Activated CD8-positive, alpha-beta memory T cell treated with anti-CD3 and anti-CD28 coated beads for 24 hours (primary cell): Measurements from ENCODE around the gene MYOD1.

Source experiments
- DNase-seq: peaks from one replicate; pipeline ENCODE4 v3.0.0-alpha.2; 2020

MYOD1 gene

GRCh38 chr11:17703951-17704350 lies 15.4 kb upstream of the MYOD1 start:
- DNase-seq: no peak

DNA sequence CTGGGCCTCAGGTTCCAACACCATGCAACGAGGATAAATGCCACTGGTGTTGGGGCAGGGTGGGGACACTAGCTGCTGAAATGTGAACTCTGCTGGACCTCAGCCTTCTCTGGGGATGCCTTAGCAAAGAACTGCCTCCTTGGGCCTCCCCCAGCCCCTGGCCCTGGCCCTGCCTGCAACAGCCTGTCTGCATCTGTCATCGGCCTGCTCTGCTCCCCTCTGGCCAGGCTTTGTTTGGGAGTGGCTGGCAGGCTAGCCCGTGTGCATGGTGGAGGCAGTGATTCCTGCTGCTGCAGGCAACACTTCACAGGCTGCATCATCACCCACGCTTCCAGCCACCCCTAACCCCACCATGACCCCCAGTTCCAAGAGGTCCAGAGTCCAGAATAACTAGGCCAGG lies 11.5 kb upstream of the MYOD1 start:
- no peak for DNase-seq

- no peak for DNase-seq
Observed at GRCh38 chr11:17711836-17712235, 7.5 kb upstream of the MYOD1 start.

DNA sequence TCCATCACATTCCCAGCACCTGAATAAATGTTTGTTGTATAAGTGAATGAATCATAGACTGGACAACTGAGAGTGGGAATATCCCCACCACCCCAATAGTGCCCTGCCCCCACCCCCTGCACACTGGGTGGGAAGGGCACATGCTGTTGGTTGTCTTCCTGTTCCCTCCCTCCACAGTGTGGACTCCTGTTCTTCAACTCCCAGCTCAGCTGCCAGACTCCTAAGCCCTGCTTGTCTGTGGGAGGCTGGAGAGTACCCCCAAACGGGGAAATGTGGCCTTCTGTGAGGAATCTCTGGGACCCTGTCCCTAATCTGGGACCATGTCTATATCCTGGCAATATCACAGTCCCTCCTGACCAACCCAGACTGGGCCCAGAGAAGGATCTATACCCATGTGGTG lies 5.5 kb upstream of the MYOD1 start:
- no peak for DNase-seq

- no peak for DNase-seq
Observed at GRCh38 chr11:17714356-17714854, 5.0 kb upstream of the MYOD1 start.

- no peak for DNase-seq
Observed at GRCh38 chr11:17714870-17715269, 4.5 kb upstream of the MYOD1 start.

DNA sequence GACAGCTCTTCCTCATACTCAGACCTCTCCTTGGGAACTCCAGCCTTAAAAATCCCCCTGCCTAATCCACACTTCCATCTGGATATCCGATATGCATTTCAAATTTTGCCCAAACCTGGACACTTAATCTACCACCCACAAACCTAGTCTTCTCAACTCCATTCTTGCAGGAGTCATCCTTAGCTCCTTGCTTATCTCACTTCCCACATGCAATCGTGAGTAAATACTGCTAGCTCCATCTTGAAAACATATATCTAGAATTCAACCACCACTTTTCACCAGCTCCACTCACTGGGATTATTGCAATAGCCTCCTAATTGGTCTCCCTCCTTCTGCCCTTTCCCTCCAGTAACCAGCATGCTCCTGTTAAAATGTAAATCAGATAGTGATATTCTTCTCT lies 2.6 kb upstream of the MYOD1 start:
- DNase-seq: no peak

GRCh38 chr11:17718015-17718414 lies 1.4 kb upstream of the MYOD1 start:
- DNase-seq: no peak

DNA sequence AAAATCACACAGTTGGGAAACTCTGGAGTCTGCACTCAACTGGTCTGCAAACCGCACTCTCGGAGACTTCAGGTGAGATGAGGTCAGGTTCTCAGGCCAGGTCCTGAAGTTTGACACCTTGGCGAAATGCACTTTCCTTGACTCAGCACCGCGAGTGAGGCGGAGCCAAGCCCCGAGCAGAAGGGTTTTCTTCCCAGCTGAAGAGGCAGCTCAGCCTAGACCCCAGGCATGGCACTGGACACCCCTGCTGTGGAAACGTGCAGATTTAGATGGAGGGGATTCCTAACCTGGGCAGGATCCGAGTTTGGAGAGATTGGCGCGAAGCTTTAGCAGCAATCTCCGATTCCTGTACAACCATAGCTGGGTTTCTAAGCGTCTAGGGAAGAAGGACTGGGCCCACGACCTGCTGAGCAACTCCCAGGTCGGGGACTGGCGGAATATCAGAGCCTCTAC lies 835 bp upstream of the MYOD1 start:
- DNase-seq: no peak

GRCh38 chr11:17719938-17720795 lies 796 bp downstream of the MYOD1 start:
- no peak for DNase-seq

DNA sequence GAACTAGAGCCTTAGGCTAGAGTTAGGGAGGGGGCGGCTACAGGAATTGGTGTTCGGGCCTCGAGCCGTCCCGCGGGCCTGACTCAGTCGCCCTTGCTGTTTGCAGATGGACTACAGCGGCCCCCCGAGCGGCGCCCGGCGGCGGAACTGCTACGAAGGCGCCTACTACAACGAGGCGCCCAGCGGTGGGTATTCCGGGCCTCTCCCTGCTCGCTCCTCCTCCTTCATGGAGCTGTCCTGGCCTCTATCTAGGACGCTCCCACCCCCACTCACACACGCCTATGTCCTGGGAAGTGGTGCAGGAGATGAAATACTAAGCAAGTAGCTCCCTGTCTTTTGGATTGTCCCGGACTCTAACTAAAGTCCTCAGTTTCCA lies 1.4 kb downstream of the MYOD1 start:
- no peak for DNase-seq

DNA sequence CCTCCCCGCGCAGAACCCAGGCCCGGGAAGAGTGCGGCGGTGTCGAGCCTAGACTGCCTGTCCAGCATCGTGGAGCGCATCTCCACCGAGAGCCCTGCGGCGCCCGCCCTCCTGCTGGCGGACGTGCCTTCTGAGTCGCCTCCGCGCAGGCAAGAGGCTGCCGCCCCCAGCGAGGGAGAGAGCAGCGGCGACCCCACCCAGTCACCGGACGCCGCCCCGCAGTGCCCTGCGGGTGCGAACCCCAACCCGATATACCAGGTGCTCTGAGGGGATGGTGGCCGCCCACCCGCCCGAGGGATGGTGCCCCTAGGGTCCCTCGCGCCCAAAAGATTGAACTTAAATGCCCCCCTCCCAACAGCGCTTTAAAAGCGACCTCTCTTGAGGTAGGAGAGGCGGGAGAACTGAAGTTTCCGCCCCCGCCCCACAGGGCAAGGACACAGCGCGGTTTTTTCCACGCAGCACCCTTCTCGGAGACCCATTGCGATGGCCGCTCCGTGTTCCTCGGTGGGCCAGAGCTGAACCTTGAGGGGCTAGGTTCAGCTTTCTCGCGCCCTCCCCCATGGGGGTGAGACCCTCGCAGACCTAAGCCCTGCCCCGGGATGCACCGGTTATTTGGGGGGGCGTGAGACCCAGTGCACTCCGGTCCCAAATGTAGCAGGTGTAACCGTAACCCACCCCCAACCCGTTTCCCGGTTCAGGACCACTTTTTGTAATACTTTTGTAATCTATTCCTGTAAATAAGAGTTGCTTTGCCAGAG lies 2.0 kb downstream of the MYOD1 start:
- DNase-seq: no peak

- DNase-seq: no peak
Observed at GRCh38 chr11:17722000-17722643, 2.8 kb downstream of the MYOD1 start.

GRCh38 chr11:17724020-17724908 lies 4.9 kb downstream of the MYOD1 start:
- DNase-seq: no peak

- no peak for DNase-seq
Observed at GRCh38 chr11:17725174-17725573, 5.8 kb downstream of the MYOD1 start.

DNA sequence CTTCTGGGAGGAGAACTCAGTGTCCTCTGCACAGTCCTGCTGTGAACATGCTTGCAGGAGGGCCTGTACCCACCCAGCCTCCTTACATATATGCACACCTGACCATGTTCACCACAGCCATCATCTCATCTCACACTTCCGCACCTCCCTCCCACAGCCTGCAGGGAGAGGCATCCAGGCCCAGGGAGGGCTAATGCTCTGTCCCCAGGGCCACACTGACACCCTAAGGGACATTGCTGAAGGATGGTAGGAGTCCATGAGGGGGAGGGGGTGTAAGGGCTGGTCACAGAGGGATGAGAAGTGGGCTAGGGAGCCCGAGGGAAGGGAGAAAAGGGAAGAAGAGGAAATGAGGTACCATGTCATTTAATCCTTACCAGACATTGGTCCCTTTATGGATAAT lies 10.8 kb downstream of the MYOD1 start:
- DNase-seq: no peak

DNA sequence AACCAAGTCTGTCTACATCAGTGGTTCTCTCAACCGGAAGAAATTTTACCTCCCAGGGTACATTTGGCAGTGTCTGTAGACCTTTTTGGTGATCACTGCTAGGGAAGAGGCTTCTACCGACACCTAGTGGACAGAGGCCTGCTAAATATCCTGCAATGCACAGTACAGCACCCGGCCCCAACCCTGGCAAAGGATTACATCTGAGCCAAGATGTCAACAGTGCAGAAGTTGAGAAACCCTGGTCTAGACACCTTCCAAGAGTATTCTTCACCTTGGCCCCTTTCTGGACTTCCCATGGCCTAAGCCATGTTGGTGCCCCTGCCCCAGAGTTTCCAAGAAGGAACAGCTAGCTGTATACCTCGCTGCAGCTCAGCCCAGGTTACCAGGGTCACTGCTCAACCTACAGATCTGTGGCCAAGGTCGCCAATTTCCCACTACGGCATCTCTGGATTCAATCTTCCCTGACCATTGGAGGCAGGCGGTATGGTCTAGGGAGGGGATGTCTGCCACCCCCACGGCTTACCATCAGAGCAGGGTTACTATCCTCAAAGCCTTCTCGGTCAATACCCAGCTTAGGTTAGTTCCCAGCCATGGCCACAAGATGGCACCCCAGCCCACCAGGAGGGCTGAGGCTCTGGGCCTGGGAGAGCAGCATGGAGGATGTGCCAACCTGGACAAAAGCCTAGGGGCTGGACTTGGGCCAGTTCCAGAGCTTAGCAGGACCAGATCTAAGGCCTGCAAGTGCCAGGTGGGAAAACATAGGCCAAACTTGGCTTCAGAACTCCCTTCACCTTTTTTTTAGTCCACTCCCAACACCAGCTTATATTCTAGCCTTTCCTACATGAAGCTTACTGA lies 11.5 kb downstream of the MYOD1 start:
- peak; percentile 87 for DNase-seq

DNA sequence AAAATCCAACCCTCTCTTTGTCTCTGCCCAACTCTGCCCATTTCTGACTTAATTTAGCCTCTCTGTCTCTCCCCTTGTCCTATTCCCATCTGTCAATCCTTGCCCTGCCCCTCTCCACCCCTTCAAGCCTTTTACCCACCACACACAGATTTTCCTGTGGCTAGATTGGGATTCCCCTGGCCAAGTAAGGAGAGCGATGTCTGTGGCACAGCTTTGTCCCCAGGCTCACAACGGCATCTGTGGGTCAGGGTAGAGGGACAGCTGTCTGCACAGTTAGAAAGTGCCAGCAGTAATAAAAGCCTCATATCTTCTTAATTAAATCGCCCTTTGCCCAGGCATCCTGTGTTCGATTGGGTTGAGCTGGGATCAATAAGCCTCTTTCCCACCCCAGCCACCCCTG lies 13.9 kb downstream of the MYOD1 start:
- DNase-seq: no peak

- no peak for DNase-seq
Observed at GRCh38 chr11:17734418-17734911, 15.1 kb downstream of the MYOD1 start, which contains the start of gene KCNC1. Gene KCNC1 (plus strand): TSS chr11:17734781. CDS start chr11:17736003, 1,222 bp downstream.

DNA sequence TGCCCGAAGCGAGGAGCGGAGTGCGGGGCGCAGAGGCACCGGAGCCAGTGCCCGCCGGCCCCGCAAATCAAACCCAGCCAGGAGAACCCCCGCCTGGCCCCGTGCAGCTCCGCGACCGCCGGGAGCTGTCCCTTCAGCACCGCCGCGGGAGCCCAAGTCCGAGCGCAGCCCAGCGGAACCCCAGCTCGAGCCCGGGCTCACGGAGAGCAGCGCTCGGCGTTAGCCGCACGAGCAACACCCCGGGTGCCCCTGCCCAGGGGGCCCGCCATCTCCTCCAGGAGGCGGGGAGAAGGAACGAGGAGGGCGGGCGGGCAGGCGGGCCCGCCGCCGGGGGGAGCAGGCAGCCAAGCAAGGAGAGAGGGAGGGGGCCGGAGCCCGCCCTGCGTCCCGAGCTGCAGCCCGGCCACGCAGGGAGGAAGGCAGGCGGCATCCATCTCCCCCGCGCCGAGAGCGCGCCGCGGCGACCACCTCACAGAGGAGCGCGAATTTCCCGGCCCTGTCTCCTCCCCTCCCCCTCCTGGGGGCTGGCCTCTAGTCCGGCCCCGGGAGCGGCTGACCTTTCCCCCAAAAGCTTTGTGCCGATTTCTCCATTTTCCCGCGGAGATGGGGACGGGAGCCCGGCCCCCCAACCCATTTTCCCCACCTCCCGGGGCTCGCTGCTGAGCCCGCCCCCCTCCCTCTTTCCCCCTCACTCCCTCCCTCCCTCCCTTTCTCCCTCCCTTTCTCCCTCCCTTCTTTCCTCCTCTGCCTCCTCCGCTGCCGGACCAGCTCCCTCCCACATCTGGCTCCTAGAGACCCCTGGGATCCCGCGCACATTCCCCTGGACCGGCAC lies 15.8 kb downstream of the MYOD1 start:
- DNase-seq: peak; percentile 69
